H9 (cell line): Measurements from ENCODE around the gene PRRC1. TPM values are rescaled to one million over a fixed set of nuclear protein-coding genes. Genes with fewer than 3 reads are reported as not detected.

Experiments
- DNase-seq: peaks from one replicate; pipeline ENCODE4 v3.0.0-alpha.2; 2017
- H2AFZ ChIP-seq: one replicate; pipeline ENCODE4 v1.6.1; 2013; ENCODE audit warnings: mild to moderate bottlenecking, low read length, control low read depth, moderate library complexity
- H2AK5ac ChIP-seq: 2 replicates; pipeline ENCODE4 v1.6.1; 2013; ENCODE audit warnings: low read length, control low read depth, mixed read lengths; ENCODE audit not compliant: insufficient read length
- H2BK120ac ChIP-seq: one replicate; pipeline ENCODE4 v1.6.1; 2013; ENCODE audit warnings: low read depth, mild to moderate bottlenecking, low read length, control low read depth, inconsistent platforms; ENCODE audit not compliant: poor library complexity, severe bottlenecking
- H2BK12ac ChIP-seq: 2 replicates; pipeline ENCODE4 v1.6.1; 2013; ENCODE audit warnings: low read length, control low read depth, mixed read lengths, low read depth; ENCODE audit not compliant: insufficient read length
- H2BK15ac ChIP-seq: 2 replicates; pipeline ENCODE4 v1.6.1; 2013; ENCODE audit warnings: low read depth, low read length, control low read depth
- H2BK20ac ChIP-seq: one replicate; pipeline ENCODE4 v1.6.1; 2013; ENCODE audit warnings: low read depth, mild to moderate bottlenecking, low read length, control low read depth, inconsistent platforms; ENCODE audit not compliant: poor library complexity, severe bottlenecking
- H2BK5ac ChIP-seq: 2 replicates; pipeline ENCODE4 v1.6.1; 2013; ENCODE audit warnings: low read length, control low read depth, mixed read lengths; ENCODE audit not compliant: insufficient read length
- H3K14ac ChIP-seq: 2 replicates; pipeline ENCODE4 v1.6.1; 2013; ENCODE audit warnings: low read length, control low read depth; ENCODE audit not compliant: insufficient read depth
- H3K18ac ChIP-seq: 2 replicates; pipeline ENCODE4 v1.6.1; 2013; ENCODE audit warnings: low read depth, mild to moderate bottlenecking, mixed read lengths, low read length, control low read depth; ENCODE audit not compliant: insufficient read length
- H3K23ac ChIP-seq: 2 replicates; pipeline ENCODE4 v1.6.1; 2013; ENCODE audit warnings: low read length, control low read depth, mixed read lengths, low read depth; ENCODE audit not compliant: insufficient read length
- H3K23me2 ChIP-seq: 2 replicates; pipeline ENCODE4 v1.6.1; 2013; ENCODE audit warnings: low read depth, mild to moderate bottlenecking, mixed read lengths, low read length, control low read depth; ENCODE audit not compliant: insufficient read length, poor library complexity, severe bottlenecking
- H3K27ac ChIP-seq: 2 replicates; pipeline ENCODE4 v1.5.1; 2013; ENCODE audit warnings: low read length, control low read depth, mixed read lengths, low read depth; ENCODE audit not compliant: insufficient read length
- H3K27me3 ChIP-seq: 2 replicates; pipeline ENCODE4 v1.6.1; 2013; ENCODE audit warnings: low read length, control low read depth, inconsistent platforms; ENCODE audit not compliant: insufficient read depth
- H3K4ac ChIP-seq: 2 replicates; pipeline ENCODE4 v1.6.1; 2013; ENCODE audit warnings: low read depth, mild to moderate bottlenecking, control low read depth, inconsistent platforms, low read length, moderate library complexity
- H3K4me1 ChIP-seq: 2 replicates; pipeline ENCODE4 v1.6.1; 2013; ENCODE audit warnings: low read length, control low read depth, inconsistent platforms; ENCODE audit not compliant: insufficient read depth
- H3K4me2 ChIP-seq: 2 replicates; pipeline ENCODE4 v1.6.1; 2013; ENCODE audit warnings: low read length, control low read depth, mixed read lengths; ENCODE audit not compliant: insufficient read length, insufficient read depth
- H3K56ac ChIP-seq: 2 replicates; pipeline ENCODE4 v1.6.1; 2013; ENCODE audit warnings: low read depth, mild to moderate bottlenecking, mixed read lengths, low read length, control low read depth; ENCODE audit not compliant: insufficient read length
- H3K79me1 ChIP-seq: 2 replicates; pipeline ENCODE4 v1.6.1; 2013; ENCODE audit warnings: low read depth, mild to moderate bottlenecking, moderate library complexity, low read length, control low read depth, inconsistent platforms; ENCODE audit not compliant: insufficient read depth, poor library complexity, severe bottlenecking
- H3K79me2 ChIP-seq: 2 replicates; pipeline ENCODE4 v1.6.1; 2013; ENCODE audit warnings: low read length, control low read depth, inconsistent platforms; ENCODE audit not compliant: insufficient read depth
- H3K9ac ChIP-seq: 2 replicates; pipeline ENCODE4 v1.6.1; 2013; ENCODE audit warnings: low read length, control low read depth, mixed read lengths; ENCODE audit not compliant: insufficient read length; ENCODE audit errors: extremely low read depth
- H3K9me3 ChIP-seq: one replicate; pipeline ENCODE4 v1.6.1; 2013; ENCODE audit warnings: low read depth, low read length, inconsistent platforms; ENCODE audit not compliant: control insufficient read depth
- H3T11ph ChIP-seq: one replicate; pipeline ENCODE4 v1.6.1; 2013; ENCODE audit warnings: mild to moderate bottlenecking, low read length, control low read depth, inconsistent platforms
- H4K20me1 ChIP-seq: one replicate; pipeline ENCODE4 v1.6.1; 2013; ENCODE audit not compliant: control insufficient read depth, insufficient read length, insufficient read depth
- H4K5ac ChIP-seq: 2 replicates; pipeline ENCODE4 v1.6.1; 2013; ENCODE audit warnings: low read depth, mild to moderate bottlenecking, mixed read lengths, low read length, control low read depth; ENCODE audit not compliant: insufficient read length
- H4K8ac ChIP-seq: replicated peaks from 2 replicates; pipeline ENCODE4 v1.6.1; 2013; ENCODE audit warnings: low read length, control low read depth, mixed read lengths, low read depth; ENCODE audit not compliant: insufficient read length
- H4K91ac ChIP-seq: 2 replicates; pipeline ENCODE4 v1.6.1; 2013; ENCODE audit warnings: low read depth, mild to moderate bottlenecking, moderate library complexity, mixed read lengths, low read length, control low read depth; ENCODE audit not compliant: insufficient read length
- H3K27ac Mint-ChIP-seq, 3 experiments: 2 replicates in 2 of 3; 3 replicates in 1 of 3; pipeline ENCODE4 v1.8.0; 2020 to 2021; ENCODE audit warnings: mixed read lengths in 3 of 3, mild to moderate bottlenecking in 1 of 3, moderate library complexity in 1 of 3
- H3K27me3 Mint-ChIP-seq: 2 replicates; pipeline ENCODE4 v1.8.0; 2021; ENCODE audit warnings: low read depth, mild to moderate bottlenecking, moderate library complexity, mixed read lengths
- H3K36me3 Mint-ChIP-seq, 3 experiments: 2 replicates in 2 of 3; 3 replicates in 1 of 3; pipeline ENCODE4 v1.8.0; 2020 to 2021; ENCODE audit warnings: low read depth in 3 of 3, mixed read lengths in 3 of 3; ENCODE audit not compliant: insufficient read depth in 1 of 3
- H3K4me1 Mint-ChIP-seq, 2 experiments: 2 replicates each; pipeline ENCODE4 v1.8.0; 2020; ENCODE audit warnings: mixed read lengths in 2 of 2
- H3K4me3 Mint-ChIP-seq, 2 experiments: 2 replicates in 1 of 2; 3 replicates in 1 of 2; pipeline ENCODE4 v1.8.0; 2020 to 2021; ENCODE audit warnings: mild to moderate bottlenecking in 2 of 2, mixed read lengths in 2 of 2, moderate library complexity in 1 of 2
- H3K9me3 Mint-ChIP-seq, 2 experiments: 2 replicates in 1 of 2; 3 replicates in 1 of 2; pipeline ENCODE4 v1.8.0; 2020; ENCODE audit warnings: mild to moderate bottlenecking in 2 of 2, mixed read lengths in 2 of 2, moderate library complexity in 1 of 2
- WGBS: extraction: QIAGEN DNeasy Blood & Tissue Kit; methylation state at CpG from one replicate; pipeline ENCODE4 v1.1.7; 2013; ENCODE audit warnings: missing lambda C conversion rate, low lambda C conversion rate, mixed read lengths; ENCODE audit not compliant: insufficient read length; ENCODE audit errors: extremely low coverage; 5-methylcytosine and 5-hydroxymethylcytosine counted together
- total RNA-seq: library from RNA; stranded (reverse); gene quantifications from 2 replicates; pipeline ENCODE4 v1.2.1, GENCODE V29; 2021
- TF ChIP-seq, protein P1 (sequence below): fragments of 200-600 bp; sonication (generic); conservative IDR thresholded peaks from 3 replicates; pipeline ENCODE4 v1.8.0; 2021; ENCODE audit warnings: antibody characterized with exemption, mild to moderate bottlenecking

Gene PRRC1
- total RNA-seq, 1 experiment from 2014 or later = 70.7 TPM

DNA sequence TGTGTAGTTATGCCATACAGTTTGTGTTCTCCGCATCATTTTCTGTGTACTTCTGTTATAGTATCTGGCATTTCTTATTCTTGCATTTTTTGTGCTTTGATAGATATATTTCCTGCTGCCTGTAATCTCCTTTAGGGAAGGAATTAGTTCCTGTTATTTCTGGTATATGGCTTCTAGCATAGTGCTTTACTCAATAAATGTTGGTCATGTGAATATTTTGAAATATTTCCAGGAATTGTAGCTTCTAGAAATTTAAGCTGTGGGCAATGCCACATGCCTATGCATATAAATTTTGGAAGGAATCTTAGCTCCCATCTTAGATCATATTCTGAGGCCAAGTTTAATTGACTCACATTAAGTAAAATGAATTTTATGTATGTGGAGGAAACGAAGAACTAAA, 11.5 kb upstream of the PRRC1 start:
- H3K27ac ChIP-seq = no peak overlapping the region
- no peak overlapping the region for H3K56ac ChIP-seq
- H3K23ac ChIP-seq = no peak overlapping the region
- H3K79me1 ChIP-seq = no peaks in the 10 kb centered on the region
- H4K8ac ChIP-seq = no peak overlapping the region
- no peak for DNase-seq
- Mint-ChIP-seq H3K27ac (no peak overlapping the region), H3K4me3 (no peak overlapping the region), H3K4me1 (peaks cover 9 to 10% of the 10 kb centered on the region in 2 experiments), H3K27me3 (peaks cover 4% of the 10 kb centered on the region; the same call in 1 of the 2 replicates), H3K9me3 (no peaks in the 10 kb centered on the region; a peak in 1 of 5 replicates), H3K36me3 (no peaks in the 10 kb centered on the region)
- H3K9ac ChIP-seq = no peak overlapping the region
- H2BK12ac ChIP-seq = no peak overlapping the region
- H3K23me2 ChIP-seq = no peaks in the 10 kb centered on the region
- no peak overlapping the region for H4K91ac ChIP-seq
- H2AK5ac ChIP-seq = no peak overlapping the region
- H3K4me2 ChIP-seq = no peak overlapping the region
- peaks cover 3% of the 10 kb centered on the region; the same call in 1 of the 2 replicates for H3K4me1 ChIP-seq
- H3T11ph ChIP-seq = no peak overlapping the region
- no peak overlapping the region for H2BK15ac ChIP-seq
- H2AFZ ChIP-seq = no peak overlapping the region
- no peaks in the 10 kb centered on the region for H3K9me3 ChIP-seq
- H2BK5ac ChIP-seq = no peak overlapping the region
- TF ChIP-seq, protein P1, sequence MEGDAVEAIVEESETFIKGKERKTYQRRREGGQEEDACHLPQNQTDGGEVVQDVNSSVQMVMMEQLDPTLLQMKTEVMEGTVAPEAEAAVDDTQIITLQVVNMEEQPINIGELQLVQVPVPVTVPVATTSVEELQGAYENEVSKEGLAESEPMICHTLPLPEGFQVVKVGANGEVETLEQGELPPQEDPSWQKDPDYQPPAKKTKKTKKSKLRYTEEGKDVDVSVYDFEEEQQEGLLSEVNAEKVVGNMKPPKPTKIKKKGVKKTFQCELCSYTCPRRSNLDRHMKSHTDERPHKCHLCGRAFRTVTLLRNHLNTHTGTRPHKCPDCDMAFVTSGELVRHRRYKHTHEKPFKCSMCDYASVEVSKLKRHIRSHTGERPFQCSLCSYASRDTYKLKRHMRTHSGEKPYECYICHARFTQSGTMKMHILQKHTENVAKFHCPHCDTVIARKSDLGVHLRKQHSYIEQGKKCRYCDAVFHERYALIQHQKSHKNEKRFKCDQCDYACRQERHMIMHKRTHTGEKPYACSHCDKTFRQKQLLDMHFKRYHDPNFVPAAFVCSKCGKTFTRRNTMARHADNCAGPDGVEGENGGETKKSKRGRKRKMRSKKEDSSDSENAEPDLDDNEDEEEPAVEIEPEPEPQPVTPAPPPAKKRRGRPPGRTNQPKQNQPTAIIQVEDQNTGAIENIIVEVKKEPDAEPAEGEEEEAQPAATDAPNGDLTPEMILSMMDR = no peak
- H2BK20ac ChIP-seq = no peak overlapping the region
- no peaks in the 10 kb centered on the region for H4K20me1 ChIP-seq
- no peak overlapping the region for H4K5ac ChIP-seq
- no peak overlapping the region for H3K18ac ChIP-seq
- H2BK120ac ChIP-seq = no peak overlapping the region
- no peaks in the 10 kb centered on the region for H3K79me2 ChIP-seq
- H3K27me3 ChIP-seq = no peaks in the 10 kb centered on the region
- no peak overlapping the region for H3K4ac ChIP-seq
- no peak overlapping the region for H3K14ac ChIP-seq
- WGBS = no CpG with 5 or more reads among the region's 2 CpGs
